ENCODE data around the gene EPHA4.

The EPHA4 gene

DNA sequence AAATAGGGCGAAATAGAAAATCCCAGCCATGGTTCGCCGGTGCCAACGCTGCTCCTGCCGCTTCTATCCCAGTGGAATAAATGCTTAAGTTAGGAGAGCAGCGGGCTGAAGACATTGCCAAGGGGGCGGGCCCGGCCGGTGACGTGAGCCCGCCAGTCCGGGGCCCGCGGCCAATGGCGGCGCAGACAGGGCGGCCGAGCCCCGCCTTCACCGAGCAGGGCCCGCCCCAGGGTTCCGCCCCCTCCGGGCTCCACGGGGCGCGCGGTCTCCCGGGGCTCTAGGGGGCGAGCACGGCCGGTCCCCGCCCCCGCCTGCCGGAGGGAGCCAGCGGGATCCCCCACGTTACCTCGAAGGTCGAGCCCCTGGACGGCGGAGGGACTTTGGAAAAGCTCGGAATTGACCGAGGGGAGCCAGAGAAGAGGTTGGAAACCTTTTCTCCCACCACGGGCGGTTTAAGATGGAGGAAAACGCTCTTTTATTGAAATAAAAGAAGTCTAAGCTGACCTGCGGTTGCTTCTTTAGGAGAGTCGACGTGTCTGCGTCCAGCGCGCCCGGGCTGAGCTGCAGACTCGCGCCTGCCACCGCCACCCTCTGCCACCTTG, at the start of gene EPHA4:
TSS of gene EPHA4 (minus strand) at position 86 of the 602 bp plus-strand sequence. CDS start at position 30, 56 bp downstream.
- DNase-seq: peak; percentile 52

DNA sequence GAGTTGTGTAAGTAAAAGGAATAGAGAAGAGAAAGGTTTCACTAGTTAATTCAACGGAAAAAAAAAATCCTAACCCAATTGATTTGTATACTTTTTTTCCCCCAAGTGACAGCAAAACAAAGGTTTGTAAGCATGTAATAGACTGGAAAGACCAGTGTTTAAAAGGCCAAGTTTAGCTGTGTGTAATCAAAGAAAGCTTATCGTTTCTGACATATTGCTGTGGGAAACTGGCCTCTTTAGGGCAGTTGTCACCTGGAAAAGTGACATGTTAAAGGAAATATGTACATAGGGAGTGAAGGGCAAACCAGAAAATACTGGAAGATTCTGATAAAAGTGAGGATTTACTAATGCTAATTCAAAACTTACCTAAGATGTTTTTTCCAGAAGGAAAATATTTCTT, 45.9 kb upstream of the EPHA4 start:
- no peak for DNase-seq

DNA sequence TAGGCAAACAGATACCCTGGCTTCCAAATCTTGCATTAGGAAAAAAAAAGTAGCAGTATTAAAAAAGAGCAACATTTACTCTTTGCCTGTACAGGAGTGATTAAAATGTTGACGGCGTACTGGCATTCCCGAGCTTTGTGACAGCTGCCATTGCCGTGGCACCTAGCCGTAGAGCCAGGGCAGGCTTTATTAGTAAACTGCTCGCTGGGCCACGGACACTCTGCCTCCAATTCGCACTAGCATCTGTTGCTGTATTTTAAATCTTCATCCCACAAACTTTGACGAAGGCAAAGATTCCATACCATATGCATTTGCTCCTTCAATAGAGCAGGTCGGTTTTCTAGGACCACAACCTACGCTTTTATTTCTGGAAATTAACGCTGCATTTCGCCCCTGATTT, 44.5 kb upstream of the EPHA4 start:
- DNase-seq: no peak

DNA sequence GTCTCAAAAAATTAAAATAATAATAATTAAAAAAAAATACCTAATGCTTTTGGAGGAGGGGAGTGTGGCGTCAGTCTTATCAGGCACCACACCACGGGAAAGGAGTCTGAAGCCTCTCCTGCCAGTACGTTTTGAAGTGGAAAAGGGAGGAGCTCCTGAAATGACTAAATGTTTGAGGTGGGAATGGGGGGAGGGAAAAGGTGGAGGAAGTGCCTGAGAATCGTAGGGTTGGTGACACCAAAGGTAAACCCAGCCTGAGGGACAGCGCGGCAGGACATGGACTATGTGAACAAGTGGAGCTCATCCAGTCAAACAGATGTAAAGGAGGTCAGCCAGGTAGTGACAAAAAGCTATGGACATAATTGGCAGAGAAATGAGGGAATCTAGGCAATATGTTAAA, 42.2 kb upstream of the EPHA4 start:
- DNase-seq: no peak

DNA sequence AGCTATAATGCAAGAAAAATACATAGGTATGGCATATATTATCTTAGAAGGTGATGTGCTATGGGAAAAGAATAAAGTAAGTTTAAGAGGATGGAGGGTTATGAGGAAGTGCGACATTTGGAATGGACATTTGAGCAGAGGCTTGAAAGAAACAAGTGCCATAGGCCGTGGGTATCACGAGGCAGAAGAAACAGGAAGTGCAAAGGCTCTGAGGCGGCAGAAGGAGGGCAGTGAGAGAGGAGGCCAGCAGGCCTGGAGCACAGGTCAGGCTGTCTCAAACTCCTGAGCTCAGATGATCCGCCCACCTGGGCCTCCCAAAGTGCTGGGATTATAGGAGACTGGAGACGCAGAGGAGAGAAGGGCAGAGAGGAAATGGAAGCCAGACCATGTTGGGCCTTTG, 40.7 kb upstream of the EPHA4 start:
- no peak for DNase-seq

DNA sequence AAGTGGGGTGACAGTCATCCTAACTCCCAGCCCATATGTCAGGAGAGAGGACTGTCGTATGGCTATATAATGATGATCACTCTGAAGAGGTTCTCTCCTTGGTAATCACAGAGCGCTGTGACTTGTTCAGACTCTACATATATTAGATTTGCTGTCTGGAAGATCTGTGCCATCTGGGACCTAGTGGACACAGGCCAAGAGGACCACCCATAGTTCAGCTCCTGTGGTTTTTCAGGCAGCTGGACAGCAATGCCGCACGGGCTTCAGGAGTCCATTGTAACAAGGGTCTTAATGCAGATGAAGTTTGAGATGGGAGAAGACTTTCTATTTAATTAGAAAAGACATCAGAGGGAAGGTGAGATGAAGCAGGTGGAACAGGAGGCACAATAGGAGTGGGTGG, 40.1 kb upstream of the EPHA4 start:
- DNase-seq: no peak

DNA sequence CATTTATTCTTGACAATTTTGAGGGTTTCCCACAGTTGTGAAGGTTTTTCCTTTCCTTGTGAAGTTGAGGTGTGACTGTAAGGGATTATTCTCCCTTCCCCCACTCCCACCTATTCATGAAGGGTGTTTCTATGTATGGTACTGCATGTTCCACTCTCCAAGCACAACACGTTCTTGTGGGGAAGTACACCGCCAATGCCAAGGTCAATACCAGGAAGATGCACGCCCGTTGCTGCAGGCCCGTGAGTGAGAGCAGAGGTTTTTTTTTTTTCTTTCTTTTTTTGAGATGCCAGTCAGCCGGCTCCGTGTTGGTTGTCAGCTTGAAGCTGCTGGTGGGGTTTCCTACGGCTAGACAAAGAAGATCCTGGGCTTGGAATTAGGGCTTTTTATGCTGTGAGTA, 38.6 kb upstream of the EPHA4 start:
- DNase-seq: no peak

DNA sequence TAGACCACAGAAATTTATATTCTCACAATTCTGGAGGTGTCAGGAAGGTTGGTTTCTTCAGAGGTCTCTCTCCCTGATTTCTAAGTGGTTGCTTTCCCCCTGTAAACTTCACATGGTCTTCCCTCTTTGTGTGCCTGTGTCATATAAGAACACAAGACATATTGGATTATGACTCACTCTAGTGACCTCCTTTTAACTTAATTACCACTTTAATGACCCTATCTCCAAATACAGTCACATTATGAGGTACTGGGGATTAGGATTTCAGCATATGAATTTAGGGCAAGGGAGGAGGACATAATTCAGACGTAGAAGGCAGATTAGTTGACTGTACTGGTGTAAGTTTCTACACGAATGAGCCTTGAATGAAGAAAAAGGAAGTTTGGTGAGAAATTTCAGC, 38.2 kb upstream of the EPHA4 start:
- DNase-seq: no peak

DNA sequence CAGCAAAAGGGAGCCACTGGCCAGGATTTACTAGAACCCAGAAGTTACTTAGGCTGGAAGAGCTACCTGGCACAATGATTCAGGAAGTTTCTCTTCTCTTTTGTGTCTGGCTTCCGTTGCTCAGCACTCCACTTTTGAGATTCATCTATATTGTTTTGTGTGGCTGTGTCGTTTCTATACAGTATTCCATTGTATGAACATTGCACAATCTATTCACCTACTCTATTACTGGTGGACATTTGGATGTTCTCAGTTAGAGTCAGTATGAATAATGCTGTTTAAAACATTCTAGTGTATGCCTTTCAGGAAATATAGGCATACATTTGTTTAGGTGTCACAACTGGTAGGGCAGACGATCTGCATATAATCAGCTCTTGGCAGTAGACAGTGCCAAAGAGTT, 36.3 kb upstream of the EPHA4 start:
- no peak for DNase-seq

DNA sequence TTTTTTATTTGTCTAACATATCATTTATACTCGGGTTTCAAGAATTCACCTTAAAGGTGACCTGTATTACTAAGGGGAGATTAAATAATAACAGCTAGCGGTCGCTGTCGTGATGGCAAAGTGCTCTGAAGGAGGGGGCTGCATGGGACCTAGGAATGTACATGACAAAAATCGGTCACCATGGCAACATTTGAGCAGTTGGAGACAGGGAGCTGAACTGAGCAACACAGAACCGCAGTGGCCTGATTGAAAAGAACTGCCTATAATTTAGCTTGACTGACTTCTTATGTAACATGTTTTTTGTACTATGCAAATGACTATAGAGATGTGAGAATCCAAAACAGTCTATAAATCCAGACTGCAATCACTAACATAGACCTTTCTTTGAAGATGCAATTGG, 34.3 kb upstream of the EPHA4 start:
- no peak for DNase-seq

DNA sequence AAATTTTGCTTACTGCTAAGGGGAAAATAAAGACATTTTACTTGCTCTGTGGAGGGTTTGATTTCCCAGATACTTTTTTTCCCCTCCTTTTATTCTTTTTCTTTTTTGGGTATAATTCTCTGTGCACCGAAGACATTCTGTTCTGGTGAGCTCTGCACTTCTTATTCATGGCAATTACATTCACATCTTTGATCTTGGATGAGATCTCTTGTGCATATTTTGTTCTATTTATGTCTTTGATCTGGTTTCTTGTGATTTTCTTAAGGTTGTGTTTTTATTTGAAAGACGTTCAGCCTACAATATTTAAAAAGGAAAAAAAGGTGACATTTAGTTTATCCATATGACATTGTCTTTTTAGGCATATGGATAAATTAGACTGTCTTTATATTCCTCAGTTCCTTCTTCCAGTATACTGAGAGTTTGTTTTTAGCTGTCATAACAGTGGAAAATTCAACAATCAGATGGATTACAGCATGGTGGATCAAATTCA, 33.7 kb upstream of the EPHA4 start:
- DNase-seq: no peak

DNA sequence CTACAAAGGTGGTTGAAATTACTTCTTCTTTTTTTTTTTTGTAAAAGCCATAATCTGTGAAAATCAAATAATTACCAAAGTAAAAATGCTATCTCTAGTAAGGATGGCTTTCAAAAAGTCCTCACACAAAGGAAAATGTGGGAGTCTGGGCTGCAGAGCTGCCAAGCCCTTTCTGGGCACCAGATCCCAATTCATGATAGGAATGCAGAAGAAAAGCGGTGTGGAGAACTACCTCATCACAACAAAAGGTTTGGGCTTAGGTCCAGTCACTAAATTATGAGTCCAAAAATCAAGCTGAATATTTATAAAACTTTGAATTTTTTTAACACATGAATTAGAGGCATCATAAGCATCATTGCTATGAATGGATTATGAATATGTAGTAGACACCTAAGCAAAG, 30.8 kb upstream of the EPHA4 start:
- DNase-seq: no peak

DNA sequence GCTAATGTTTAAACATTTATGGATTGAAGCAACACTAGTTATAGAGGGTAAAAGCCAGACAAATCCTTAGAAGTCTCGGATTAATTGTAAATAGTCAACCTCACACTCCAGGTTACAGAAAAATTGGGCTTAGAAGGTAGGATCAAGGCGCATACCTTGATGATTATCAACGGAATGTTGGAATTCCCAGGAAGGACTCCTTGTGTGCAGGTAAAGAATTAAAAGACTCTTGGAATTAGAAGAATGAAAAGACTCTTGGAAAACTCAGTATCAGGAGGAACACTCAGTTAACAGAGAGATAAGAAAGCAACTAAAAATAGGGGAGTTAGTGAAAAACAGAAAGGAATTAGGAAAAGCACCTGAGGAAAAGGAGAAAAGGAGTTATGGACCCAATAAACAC, 29.3 kb upstream of the EPHA4 start:
- DNase-seq: no peak

DNA sequence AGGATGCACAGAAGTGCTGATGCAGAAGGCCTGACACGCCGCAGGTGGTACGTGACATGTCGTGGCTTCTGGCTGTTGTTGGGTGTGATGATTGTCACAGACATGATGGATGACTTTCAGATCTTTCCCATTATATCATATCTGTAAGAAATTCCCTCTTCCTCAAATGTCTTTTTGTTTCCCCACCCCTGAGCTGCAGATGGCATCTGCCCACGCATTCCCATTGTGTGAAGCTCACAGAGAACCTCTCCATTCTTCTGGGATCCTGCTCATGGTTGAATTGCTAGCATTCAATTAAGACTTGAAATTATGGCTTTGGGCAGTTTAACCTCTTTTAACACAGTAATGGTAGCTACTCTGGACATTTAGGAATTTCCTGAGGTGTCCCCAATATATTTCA, 28.3 kb upstream of the EPHA4 start:
- no peak for DNase-seq

DNA sequence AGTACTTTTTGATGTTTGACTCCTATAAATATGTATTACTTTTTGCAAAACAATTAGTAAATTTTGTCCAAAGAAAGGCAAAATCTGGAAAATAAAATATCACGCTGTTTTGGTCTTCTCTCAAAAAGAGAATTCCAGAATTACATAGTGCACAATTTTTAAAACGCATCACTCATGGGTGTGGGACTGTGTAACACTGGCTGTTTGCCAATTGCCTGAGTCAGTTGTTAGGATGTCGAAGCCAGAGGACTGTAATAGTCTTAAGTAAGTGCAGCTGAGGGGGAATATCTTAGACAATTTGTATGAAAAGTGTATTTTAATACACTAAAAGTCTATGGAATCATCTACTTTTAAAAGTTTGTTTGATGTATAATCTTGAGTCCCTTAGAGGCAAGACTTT, 24.1 kb upstream of the EPHA4 start:
- no peak for DNase-seq

DNA sequence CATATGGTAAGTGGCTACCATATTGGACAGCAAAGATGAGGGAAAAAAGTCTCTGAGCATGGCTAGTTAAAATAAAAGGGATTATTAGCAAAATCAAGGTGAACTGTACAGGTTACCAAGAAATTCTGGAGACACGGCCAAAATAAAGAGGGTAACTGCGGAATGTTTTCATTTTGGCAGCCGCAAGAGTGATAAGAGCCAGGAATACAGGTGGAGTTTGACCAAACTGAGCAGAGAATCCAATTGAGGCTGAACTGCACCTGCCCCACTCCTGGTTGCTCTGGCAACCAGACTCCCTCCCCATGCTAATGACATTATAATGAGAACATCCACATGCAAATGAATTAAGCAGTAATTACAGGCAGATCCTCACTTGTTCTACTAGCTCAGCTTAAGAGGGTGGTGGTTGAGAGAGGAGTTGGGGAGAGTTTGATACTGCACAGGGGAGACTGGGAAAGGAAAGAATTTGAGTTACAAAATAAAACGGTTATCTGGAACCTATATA, 18.8 kb upstream of the EPHA4 start:
- no peak for DNase-seq

DNA sequence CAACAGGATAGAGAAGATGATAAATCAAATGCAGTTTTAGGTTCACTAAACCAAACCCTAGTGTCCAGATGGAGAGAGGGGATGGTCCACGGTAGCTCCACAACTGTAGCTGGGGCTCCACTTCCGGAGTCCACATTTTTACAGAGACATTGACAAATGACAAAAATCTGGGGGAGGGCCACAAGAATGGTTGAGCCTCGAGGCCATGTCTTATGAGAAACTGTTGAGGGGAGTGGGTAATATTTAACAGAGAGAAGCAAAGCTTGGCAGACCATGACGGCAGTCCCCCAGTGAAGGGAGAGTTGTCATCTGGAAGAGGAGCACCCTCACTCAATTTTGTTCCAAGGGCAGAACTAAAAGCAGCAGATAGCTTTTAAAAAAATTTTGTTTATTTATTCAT, 17.6 kb upstream of the EPHA4 start:
- no peak for DNase-seq

DNA sequence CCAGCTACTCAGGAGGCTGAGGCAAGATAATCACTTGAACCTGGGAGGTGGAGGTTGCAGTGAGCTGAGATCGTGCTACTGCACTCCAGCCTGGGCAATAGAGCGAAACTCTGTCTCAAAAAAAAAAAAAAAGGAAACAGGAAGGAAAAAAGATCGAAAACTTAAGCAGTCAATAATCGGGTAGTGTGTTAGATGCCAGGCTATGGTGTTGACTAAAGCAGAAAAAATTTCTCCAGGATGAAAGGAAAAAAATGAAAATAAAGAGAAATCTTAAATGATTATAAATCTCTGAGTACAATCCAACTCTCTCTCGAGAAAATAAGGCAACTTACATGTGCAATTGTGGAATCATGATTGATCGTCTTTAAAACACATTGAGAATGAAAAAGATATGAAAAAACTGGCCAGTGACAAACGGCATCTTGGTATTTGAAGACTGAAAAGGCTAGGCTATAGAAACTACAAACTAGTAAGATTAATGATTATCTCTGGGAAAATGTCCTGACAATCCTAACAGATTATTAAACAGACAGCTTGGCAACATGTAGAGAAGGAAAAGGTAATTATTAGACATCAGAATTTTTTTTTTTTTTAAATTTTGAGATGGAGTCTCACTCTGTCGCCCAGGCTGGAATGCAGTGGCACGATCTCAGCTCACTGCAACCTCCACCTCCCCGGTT, 16.3 kb upstream of the EPHA4 start:
- no peak for DNase-seq

DNA sequence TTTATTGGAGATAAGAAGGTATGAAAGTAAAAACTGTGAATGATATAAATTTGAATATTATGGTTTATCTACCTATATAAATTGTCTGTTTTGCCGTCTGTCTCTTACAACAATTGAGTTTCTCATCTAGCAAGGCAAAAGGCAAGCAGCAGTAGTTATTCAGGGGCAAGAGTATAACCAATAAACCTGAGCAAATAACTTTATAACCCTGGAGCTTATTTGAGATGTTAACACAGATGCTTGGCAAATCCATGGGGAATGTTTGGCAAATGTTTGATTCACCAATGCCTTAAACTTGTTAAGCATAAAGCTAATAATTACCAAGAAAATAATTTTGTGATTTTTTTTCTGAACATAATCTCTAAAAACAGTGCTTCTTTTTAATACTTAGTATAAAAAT, 9.9 kb upstream of the EPHA4 start:
- DNase-seq: no peak

DNA sequence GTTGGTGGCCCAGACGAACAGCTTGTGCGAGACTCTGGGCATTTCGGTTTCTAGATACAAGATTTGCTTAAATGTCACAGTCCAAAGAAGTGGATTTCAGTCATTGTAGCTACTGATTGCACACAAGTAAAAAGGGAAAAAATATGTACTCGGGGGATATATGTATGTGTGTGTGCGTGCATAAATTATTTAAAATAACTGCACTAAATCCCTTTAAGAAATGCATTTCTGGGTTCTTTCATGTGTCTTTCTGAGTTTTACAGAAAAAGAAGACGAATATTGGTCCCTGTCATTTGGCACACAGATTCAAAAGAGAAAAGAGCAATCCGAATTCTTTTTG, 2.1 kb upstream of the EPHA4 start:
- no peak for DNase-seq

DNA sequence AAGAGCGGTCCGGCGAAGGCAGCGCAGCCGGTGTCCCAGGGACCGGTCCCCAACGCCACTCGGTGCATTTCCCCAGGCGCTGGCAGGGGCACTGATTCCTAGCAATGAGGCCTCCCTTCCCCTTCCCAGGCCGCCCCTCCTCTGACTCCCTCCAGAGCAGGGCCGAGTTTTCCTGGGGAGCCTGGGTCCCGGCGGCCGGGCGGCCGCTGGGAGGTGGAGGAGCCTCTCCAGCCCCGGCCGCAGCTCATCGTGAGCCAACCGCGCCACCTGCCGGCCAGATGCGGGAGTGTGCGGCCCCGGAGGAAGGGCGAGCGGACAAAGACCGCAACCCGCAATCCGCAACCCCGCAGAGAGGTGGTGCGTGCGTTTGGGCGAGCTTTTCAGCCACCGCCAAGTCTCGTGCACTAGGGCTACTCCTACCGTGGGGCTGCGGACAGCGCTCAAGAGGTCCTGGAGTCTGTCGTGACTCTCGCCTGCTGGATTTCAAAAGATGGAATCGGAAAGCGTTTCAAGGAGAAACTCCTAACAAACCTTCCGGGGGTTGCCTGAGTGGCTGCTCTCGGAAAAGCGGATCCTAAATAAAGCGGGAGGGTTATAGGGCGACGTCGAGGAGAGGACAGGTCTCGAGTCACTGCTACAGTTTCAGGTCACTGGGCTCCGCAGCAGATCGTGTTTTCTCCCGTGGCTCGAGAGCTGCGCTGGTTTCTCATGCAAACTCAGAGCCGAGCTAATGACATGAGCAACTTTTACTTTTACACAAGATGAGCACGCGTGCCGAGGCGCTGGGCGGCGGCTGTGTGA, 1.5 kb upstream of the EPHA4 start:
- DNase-seq: peak; percentile 47

DNA sequence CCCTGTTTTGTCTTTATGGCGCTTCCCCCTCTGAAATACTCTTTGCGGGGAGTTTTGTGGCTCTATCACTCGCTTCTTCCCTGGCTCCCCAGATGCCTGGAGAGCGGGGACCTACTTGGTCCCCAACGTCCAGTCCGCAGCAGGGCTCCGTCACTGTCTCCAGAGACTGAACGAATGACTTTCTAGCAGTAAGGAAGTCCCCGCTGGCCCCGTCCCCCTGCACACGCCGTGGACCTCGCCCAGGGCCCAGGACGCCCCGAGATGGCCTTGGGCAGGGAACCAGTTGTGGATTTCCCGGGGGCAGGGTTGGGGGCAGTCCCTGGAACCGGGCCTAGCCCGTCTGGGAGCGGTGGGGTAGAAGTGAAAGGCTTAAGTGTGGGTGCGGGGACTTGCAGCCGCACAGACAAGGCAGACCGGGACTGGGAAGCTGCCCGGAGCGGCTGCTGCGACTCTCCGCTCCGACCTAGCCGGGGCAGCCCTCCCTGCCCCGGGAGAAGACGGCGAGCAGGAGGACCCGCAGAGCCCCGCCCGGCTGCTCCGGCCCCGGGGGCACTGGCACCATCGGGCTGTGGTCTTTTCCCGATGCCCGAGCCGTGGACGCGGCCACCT, 821 bp upstream of the EPHA4 start:
- DNase-seq: no peak

DNA sequence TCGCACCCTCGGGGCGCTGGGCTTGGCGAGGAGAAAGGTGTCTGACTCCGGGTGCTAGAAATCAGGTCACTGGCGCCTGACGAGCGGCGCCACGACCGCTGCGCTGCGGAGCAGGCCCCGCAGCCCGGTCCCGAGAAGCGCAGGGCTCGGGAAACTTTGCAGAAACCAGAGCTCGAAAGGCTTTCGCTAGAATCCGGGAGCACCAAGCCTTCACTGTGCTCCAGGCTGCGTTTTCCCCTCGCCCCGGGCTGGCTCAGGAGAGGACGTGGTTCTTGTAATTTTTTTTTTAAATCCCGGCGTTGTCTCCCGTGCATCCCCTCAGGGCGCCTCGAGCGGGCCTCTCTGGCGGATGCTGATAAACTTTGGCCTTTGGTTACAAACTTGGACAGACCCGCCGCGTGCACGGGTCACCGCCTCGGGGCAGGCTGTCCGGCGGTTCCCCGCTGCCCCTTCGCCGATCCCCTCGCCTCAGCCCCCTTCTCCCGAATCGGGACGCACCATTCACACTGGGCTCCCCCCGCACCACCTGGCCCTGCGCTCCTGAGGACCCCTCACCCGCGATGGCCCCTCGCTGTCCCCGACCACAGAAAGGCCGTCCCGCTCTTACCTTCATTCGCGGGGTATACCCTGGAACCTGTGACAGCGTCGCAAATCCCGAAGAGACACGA, 419 bp downstream of the EPHA4 start:
- no peak for DNase-seq

Measured in NCI-H1092 (cell line).